Panc1 (cell line): Measurements from ENCODE around the gene GABRG3.

Source experiments
- CTCF ChIP-seq: fragments of 450-650 bp; IDR thresholded peaks from 2 replicates; pipeline ENCODE4 v1.5.1; 2017; ENCODE audit warnings: mild to moderate bottlenecking
- POLR2AphosphoS5 ChIP-seq: IDR thresholded peaks from 2 replicates; pipeline ENCODE4 v1.6.1; 2012; ENCODE audit warnings: mild to moderate bottlenecking, low read depth, low read length, moderate library complexity

- TF ChIP-seq CTCF (peak; percentile 20; the same call in 1 of the 2 replicates), POLR2AphosphoS5 (no peak)
Observed at GRCh38 chr15:27238209-27238608, 267.2 kb downstream of the GABRG3 start.
